DMS153 (cell line): ENCODE data around the gene CCDC28A.

Experiments
- DNase-seq: peaks from one replicate; lab custom pipeline; 2025; lab: John Stamatoyannopoulos, UW

The CCDC28A gene

DNA sequence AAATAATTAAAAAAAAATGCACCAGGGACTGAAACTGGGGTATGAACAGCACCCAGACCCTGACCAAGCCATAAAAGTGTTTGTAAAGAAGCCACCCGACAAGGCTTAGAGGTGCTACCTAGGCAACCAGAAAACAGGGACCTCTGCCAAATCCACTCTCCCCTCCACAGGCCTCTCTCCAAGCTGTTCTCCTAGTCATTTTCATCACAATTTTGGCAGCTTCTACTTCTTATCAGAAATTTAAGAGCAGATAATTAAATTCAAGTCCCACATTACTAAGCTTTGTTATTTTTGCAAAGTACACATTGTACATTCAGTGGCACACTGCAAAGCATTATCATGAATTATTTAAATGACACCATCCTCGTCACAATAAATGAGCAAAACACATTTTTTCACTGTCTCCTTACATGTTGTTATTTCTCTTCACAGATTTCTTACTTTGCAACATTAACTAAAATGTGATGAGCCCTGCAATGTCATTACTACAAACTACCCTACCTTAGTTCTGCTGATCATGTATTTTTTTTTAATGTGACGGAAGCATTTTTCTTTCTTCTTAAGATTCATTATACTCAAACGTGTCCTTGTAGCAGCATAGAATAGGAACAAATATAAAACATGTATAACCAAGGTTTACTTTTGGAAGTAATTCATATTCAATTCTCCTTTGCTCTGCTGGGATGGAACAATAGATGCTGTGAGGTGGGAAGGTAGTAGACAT, 60.4 kb downstream of the CCDC28A start:
- peak; percentile 65 for DNase-seq

DNA sequence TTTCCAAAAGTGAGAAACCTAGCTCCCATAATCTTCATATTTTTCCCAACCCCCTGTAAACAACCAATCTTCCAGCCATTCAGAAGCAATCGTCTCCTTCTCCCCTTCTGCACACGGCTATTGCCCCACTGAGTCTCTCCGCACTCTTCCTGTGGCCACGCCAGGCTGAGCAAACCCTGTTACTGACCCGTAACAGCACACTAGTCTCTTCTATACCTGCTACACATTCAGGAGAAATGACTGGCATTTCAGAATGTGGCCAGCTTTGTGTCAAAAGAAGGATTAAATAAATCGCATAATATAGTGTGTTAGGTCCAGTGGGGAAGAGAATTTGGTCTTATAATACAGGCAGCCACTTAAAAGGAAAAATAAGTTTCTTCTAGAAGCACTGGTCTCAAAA, 63.7 kb downstream of the CCDC28A start:
- DNase-seq = no peak
